Dermis blood vessel endothelial cell (primary cell): ENCODE data around the gene GADD45G. TPM values are rescaled to one million over a fixed set of nuclear protein-coding genes. Genes with fewer than 3 reads are reported as not detected.
A peak's percentile ranks its signal among the peaks of the same experiment; 100 is the strongest.

Experiments used
- DNase-seq: peaks from one replicate; pipeline ENCODE4 v3.0.0; 2010
- total RNA-seq: library from RNA; depleted of rRNA; stranded (reverse); fragments of >200 nt; gene quantifications from 2 replicates; pipeline ENCODE4 v1.2.3, GENCODE V29; 2014

GADD45G gene
- total RNA-seq, result not detected in 2 replicates

DNA sequence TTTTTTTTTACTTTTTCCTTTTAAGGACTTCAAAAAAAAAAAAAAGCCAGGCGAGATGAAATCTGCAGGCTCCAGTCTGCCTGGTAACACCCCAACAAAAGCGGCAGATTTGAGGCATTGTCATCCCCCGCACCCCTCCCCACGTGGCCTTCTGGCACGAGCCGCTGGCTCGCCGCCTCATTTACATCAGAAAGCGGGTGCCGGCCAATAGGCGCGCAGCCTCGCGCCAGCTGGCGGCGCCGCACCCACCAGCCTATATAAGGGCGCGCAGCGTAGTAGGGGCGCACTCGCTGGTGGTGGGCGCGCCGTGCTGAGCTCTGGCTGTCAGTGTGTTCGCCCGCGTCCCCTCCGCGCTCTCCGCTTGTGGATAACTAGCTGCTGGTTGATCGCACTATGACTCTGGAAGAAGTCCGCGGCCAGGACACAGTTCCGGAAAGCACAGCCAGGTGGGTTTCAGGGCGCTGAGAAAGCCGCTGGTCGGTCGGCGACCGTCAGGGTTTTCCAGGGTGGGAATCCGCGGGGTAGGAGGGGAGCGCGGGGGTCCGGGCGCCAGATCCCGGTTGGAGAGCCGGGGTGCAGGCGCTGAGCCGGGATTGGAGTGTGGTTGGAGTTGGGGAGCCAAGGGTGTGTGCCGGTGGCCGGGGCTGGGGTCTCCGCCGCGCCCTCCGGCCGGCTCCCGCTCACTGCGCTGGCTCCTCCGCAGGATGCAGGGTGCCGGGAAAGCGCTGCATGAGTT is at the start of gene GADD45G:
Gene GADD45G (plus strand): TSS at position 284 of the 736 bp plus-strand sequence. CDS start 110 bp downstream, at position 394.
- peak; percentile 69 for DNase-seq

DNA sequence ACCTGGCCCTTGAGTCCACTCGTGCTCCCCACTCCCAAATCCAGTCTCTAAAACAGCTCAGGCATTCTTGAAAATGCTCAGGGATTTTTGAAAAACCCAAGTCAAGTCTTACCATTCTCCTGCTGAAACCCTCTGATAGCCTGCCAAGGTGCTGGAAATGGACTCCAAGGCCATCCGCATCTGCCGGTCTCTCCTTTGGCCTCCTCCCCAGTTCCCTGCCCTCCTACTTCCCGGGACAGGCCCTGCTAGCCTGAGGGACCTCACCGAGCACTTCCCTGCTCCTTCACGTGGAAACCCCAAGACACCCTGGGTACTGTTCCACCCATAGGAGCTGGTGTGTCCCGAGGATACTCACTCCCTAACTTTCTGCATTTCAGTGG is 49.8 kb upstream of the GADD45G start:
- DNase-seq, result no peak

- peak; percentile 5 for DNase-seq
These were observed 49.1 kb upstream of the GADD45G start for GRCh38 chr9:89555451-89556375.

- DNase-seq, result no peak
These were observed 46.5 kb upstream of the GADD45G start for GRCh38 chr9:89558196-89558899.

GRCh38 chr9:89558948-89559347 is 45.9 kb upstream of the GADD45G start:
- DNase-seq, result no peak

DNA sequence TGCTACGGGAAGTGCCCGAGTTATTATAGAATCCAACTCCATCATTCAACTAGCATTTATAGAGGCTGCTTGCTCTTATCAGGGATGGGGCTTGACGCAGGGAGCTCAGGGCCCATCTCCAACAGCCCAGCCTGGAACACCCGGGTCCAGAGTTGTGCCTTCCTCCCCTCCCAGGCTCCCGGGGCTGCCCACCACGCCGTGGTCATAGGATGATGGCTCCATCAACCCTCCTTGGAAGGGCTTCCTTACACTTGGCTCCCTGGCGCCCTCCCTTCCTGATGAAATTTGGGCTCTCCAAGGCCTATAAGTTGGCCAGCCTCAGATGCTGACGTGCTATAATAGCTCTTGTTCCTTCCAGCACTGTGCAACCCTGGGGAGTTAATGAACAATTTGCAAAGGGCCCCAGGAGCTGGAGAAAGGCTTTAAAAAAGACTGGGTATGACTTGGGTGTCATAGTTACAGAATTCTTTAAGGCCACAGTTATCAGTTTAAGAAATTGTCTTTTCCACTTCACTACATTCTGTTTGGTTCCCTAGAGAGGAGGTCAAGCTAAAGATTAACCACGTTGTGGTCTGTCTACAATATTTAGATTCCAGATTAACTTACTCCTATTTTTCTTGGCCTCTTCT is 42.5 kb upstream of the GADD45G start:
- DNase-seq, result no peak

DNA sequence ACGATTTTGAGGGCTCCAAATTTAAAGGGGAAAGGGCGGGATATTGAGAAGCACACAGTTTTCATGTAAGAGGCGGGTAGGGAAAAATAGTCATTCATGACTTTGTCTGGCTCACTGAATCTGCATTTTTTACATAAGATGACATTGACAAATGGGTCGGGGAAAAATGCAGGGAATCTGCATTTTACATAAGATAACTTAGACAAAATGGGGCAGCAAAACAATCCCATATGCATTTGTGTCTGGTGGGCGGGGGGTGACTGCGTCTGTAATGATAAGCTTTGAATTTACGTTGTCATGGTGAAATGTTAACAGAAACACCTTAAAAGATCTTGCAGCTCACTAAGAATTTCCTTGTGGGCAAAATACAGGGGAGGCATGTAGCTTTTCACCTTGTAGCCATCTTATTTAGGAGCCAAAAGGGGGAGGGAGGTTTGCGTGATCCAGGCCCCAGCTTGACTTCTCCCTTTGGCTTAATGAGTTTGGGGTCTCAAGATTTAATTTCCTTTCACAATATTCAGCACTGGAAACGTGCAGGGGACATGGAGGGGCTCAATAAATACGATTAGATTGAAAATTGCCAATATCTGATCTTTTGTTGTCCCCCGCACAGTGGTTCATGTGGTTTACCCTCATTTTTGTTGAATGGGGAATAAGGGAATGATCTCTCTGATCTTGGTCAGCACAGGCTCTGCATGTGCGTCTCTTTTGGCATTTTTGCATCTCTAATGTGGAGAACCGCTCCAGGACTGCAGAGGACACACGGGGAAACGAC is 41.1 kb upstream of the GADD45G start:
- DNase-seq, result no peak

- DNase-seq, result peak; percentile 53
These were observed 40.4 kb upstream of the GADD45G start for GRCh38 chr9:89564346-89564878.

DNA sequence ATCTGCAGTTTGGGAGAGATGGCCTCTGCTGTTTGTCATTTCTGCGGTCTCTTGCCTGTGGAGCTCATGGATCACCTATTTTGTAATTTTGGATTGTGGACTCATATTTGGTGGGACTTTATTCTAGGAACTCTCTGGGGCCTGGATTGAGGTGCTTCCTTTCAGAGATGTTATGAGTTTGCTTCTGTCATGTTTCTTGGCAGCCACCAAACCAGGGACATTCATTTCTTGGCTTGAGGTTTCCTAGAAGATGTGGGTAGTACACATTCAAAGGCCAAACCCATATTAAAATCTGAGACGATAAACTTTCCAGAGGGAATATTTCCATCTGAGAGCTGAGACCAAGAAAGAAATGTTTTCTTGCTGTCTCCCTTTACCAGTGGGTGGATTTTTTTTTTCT is 37.2 kb upstream of the GADD45G start:
- no peak for DNase-seq

- no peak for DNase-seq
These were observed 30.5 kb upstream of the GADD45G start for GRCh38 chr9:89574309-89574708.

DNA sequence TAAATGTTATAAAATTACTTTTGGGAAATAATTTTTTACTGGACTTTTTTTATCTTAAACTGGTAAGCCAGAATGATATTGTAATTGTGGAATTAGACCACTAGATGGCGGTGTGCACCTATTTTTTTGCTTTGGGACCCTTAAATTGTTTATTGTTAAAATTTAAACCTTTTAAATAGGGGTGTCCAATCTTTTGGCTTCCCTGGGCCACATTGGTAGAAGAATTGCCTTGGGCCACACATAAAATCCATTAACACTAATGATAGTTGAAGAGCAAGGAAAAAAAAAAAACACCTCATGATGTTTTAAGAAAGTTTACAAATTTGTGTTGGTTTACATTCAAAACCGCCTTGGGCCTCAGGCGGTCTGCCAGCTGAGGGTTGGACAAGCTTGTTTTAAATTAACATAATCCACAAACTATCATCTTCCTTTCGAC is 28.4 kb upstream of the GADD45G start:
- peak; percentile 67 for DNase-seq

GRCh38 chr9:89577363-89577762 is 27.4 kb upstream of the GADD45G start:
- no peak for DNase-seq

- no peak for DNase-seq
These were observed 24.9 kb upstream of the GADD45G start for GRCh38 chr9:89579741-89580385.

DNA sequence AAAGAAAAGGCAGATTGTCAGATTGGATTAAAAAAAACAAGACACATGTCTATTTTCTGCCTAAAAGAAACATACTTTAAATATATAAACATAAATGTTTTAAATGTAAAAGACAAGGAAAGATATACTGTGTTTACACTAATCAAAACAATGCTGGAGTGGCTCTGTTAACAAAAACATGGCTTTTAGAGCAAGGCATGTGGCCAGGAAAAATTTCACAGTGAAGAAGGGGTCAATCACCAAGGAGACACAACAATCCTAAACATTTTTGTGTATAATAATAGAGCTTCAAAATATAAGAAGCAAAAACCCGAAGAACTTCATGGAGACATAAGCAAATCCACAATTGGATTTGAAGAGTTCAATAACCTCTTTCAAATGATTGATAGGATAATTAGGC is 18.5 kb upstream of the GADD45G start:
- DNase-seq, result no peak

- no peak for DNase-seq
These were observed 16.4 kb upstream of the GADD45G start for GRCh38 chr9:89588271-89588879.

DNA sequence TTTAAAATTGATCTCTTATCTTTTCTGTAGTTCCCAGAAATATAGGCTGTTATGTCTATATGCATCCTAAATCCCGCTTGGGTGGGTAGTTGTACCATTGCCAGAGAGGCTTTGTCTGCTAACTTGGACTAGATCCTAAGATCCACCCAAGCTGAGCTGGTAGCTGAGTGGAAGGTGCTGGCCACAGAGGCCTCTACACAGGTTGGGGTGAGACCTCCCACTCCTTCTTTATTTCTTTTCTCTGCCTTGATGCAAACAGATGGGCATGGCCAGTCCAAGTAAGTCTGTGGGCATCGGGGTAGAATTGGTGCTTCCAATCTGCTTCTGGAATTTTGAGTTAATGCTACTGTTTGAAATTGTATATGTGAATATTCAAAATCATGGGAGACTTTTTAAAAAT is 14.4 kb upstream of the GADD45G start:
- no peak for DNase-seq

DNA sequence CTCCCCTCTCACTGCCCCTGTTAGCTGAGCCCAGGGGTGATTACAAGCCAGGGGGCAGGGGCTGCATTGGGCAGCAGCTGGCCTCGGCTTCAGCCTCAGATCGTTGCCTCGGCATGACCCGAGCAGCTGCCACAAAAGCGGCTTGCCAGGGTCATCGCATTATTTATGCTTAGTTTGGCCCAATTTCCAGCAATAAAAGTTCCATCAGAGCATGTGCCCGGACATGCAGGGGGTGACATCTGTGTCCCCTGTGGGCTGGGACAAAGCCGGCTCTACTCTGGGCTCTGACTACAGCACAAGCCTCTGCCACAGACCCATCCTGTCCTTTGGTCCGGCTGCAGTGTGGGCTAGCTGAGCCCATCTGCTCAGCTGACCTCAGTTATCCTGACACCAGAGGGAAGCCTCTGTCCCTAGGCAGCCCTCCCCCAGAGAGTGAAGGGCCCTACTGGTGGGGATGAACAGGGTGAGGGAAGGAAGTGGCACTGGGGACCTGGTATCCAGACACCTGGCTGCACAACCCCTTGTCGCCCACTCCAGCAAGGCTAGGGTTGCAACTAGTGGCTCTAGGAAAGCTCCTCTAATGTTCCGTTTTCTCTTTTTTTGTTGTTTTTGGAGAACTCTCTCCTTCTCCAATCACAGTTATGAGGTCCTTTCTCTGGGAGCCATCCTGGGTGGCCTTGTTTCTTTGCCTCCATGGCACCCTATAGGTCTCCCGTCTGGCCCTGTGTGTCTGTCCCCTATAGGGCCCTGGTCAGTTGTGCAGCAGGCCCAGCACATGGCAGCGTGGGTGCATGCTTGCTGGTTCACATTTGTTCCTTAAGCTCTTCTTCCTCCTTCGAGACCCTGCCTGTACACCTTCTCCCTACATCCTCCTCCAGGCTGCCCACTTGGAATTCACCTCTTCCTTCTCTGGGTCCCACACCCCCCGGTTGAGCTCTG is 13.3 kb upstream of the GADD45G start:
- no peak for DNase-seq

GRCh38 chr9:89592213-89592815 is 12.5 kb upstream of the GADD45G start:
- no peak for DNase-seq
